Astrocyte of the hippocampus (primary cell): Measurements from ENCODE around the gene CEP85L.
A peak's percentile ranks its signal among the peaks of the same experiment; 100 is the strongest.
"Not testable (repeated sequence)": the region's sequence is repeated elsewhere in the genome, so short reads cannot be mapped to it uniquely, and the experiment has no call there.

ENCODE experiments used
- DNase-seq: peaks from one replicate; pipeline ENCODE4 v3.0.0; 2011; ENCODE audit warnings: low read depth, low spot score

CEP85L gene

DNA sequence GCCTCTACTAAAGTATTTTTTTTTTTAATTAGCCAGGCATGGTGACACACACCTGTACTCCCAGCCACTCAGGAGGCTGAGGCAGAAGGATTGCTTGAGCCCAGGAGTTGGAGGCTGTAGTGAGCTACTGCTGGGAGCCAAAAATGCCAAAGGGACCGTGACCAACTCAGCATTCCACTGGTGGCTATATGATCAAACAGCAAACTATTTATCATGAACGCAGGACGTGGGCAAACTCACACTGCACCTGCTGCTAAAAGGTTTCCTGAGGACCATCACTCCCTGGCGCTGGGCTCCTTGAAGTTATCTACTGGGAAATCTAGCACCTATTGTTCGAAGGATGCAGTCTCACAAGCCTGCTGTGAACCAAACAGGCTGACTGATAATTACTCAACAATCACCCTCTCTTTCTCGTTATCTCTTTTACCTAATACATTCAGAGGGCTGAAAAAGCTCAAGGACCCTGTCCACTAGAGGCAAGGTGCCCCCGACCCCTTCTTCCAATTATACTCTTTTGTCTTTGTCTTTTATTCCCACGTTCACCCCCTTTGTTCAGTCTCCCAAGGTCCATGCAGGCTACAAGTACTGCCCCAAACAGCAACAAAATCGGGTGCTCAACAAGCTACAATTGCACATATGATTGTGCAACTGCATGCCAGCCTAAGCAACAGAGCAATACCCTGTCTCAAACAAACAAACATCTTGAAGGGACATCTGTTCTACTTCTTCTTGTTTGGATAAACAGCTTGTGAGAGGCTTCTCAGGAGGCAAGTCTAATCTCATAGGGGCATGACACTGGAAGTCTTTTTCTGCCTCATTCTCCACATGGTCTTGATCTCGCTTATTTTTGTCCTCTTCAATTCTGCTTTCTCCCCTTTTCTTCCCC, 151.0 kb downstream of the CEP85L start:
- no peak for DNase-seq

DNA sequence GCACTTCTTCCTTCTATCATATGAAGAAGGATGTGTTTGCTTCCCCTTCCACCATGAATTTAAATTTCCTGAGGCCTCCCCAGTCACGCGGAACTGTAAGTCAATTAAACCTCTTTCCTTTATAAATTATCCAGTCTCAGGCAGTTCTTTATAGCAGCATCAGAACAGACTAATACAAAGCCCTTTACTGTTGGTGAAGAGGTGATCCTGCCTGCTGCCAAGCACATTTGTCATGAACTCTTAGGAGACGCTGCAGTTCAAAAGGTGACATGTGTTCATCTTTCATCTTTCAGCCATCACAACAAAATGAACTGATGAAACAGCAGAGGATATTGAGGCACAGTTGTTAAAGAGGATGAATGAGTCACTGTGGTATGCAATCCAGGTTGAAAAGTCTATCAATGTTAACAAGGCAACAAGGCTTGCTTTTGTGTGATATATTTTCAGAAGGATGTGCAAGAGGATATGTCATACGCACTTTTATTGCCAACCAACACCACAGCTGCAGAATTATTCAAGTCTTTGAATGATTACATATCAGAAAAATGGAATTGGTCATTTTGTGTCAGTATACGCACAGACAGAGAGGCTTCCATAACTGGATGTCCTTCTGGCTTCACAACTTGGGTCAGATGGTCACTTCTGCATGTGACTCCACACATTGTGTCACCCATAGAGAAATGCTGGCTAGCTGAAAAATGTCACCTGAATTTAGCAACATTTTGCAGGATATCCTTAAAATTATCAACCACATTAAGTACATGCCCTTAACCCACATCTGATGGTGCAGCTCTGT, 155.7 kb downstream of the CEP85L start:
- DNase-seq, result peak; percentile 17

DNA sequence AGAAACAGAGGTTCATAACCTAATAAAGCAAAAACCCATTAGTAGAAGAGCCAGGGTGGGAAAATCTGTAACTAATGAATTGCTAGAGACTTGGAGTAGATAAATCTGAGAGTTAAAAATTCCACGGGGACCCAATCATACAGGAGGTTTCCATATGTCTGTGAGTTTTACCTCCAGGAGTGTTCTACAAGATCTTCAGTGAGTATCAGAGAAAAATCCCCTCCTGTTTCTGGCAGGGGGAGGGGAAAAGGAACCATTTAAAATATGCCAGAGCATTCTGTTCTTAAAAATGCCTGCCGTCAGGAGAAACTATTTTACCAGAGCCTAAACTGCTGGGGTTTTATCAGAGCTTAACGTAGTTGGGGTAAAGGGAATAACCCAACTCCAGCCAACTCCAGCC, 157.3 kb downstream of the CEP85L start:
- DNase-seq, result peak; percentile 30

DNA sequence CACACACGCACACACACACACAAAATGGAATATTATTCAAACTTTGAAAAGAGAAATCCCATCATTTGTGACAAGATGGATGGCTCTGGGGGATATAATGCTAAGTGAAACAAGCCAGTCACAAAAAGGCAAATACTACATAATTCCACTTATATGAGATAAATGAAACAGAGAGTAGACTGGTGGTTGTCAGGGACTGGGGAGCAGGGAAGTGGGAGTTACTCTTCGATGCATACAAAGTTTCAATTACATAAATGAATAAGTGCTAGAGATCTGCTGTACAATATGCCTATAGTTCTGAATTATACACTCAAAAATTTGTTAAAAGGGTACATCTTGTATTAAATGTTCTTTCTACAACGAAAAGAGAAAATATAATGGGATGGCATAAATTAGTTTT, 161.4 kb downstream of the CEP85L start:
- DNase-seq, result no peak

DNA sequence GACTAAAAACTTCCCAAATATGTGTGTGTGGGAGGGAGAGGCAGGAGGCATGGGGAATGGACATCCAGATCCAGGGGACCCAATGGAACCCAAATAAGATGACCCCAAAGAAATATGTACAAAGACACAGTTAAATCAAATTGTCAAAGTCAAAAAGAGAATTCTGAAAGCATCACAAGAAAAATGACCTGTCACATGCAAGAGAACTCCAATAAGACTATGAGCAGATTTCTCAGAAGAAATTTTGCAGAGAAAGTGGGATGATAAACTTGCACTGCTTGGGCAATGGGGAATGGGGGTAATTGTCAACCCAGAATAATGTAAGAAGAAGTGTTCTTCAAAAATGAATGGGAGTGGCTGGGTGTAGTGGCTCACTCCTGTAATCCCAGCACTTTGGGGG, 162.8 kb downstream of the CEP85L start:
- no peak for DNase-seq

DNA sequence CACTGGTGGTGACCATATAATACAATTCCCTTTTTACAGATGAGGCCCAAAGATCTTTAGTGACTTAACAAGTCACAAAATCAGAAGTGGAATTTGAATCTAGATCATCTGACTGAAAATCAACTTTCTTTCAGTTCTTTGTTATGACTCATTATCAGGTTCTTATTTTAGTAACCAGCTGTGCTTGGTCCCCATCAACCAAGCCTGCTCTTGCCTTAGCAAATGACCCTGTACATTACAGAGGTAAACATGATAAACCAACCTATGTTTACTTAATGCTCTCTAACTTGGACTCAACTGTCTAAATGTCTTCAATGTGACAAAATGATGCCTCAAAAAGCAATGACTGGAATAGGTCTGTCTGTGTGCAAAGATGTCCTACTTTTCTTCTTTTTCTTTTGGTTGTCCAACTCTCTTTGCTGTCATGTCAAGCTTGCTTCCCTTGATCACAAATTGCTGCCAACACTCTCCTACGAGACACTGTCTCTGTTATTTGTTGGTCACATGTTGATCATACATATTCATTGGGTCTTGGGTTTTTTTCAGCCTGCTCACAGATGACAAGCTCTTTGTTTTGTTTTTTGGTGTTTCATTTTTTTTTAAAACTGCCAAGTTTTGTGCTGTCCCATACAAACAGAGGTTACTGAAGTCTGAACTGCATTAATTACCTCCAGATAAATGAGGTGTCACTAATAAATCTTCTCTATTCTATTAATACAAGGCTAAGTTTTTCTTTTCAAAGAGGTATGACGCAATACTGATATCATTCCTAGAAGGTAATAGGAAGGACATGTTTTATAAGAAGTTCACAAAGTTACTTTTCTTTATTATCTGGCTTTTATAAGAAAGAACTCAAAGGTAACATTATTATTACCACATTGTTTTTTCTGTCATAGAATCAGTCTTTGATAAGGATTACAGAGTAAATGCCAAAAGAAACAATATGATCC, 165.5 kb downstream of the CEP85L start:
- no peak for DNase-seq

DNA sequence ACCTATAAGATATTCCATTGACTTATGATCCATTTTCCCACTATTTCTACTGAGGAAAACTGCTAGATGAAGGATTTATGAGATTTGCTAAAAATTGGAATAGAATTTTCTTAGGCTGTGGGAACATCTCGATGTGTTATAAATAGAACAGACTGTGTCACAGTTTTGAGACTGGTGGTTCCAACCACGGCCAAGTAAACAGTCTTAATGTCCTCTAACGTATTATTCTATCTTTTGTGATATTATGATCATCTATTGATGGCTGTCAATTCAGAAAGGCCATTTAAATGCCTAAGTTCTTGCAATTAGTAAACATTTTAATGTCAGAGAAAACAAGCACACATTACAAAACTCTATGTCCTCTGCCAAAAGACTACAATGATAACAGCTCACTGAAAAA, 174.8 kb downstream of the CEP85L start:
- no peak for DNase-seq

DNA sequence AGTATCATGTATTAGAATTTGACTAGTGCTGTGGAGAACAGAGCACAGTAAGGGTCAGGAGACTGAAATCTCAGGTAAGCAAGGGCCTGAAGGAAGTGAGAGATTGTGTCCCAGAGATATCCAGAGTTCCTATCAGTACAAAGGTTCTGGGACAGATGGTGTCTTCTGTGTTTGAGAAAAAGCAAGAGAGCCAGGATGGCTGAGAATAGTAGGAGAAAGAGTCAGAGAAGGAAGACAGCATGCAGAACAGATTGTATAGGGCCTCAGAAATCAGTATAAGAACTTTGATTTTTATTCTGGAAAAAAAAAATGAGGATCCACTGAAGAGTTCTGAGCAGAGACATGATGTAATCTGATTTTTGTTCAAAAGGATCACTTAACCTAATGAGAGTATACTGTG, 178.1 kb downstream of the CEP85L start:
- DNase-seq, result no peak

DNA sequence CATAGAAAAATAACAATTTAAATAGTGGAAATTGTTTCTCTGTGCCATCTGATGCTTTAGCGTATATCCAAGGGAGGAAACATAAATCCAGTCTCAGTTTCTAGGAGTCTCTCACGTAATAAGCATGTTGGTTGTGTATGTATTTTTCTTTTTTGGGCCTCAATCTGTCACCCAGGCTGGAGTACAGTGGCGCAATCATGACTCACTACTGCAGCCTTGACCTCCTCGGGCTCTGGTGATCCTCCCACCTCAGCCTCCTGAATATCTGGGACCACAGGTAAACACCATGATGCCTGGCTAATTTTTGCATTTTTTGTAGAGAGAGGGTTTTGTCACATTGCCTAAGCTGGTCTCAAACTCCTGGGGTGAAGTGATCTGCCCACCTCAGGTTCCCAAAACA, 181.9 kb downstream of the CEP85L start:
- DNase-seq, result no peak

DNA sequence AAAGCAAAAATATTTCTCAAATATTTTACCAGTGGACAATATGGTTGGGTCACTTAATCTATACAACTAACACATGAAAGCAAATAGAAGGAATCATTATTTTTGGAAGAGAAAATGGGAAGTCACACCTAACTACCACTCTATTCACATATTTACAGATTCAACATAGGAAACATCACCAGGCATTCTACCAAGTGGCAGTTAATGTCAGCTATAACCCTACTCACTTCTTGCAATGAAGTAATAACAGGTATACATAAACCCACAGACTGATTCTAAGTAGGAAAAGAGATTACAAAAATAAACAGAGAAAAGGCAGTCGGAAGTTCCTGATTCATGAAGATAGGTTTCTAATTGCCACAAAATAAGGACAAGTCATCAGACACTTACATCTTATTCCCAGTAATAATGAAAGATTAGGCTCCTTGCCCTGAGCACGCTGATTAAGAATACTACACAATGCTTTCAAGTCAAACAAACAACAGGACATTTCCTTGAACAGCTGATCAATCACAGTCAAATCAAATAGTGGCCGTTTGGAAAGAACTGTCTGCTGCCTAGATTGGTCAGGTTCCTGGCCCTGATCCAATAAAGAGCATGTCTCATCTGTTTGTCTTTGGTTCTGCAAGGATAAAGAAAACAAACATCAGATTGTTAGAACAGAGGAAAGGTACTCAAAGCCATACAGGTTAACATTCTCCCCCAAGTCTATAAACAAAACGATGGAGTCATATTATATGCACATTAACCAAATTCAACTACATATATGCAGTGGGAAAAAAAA, 182.5 kb downstream of the CEP85L start:
- DNase-seq, result peak; percentile 41

DNA sequence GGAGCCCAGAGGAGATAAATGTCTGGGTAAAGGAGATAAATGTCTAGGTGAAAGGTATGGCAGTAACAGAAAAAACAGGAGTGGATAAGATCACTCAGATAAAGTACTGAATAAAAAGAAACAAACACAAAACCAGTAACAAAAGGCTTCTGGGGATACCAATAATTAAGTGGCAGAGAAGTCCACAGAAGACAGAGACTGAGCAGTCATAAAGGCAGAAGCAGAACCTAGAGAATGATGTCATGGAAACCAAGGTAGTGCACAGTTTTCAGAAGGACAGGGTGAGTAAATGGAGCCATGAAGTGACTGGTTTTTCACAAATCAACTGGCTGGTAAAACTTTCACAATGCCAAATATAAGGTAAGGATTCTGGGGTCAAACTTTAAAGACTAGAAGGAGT, 184.2 kb downstream of the CEP85L start:
- DNase-seq, result no peak

DNA sequence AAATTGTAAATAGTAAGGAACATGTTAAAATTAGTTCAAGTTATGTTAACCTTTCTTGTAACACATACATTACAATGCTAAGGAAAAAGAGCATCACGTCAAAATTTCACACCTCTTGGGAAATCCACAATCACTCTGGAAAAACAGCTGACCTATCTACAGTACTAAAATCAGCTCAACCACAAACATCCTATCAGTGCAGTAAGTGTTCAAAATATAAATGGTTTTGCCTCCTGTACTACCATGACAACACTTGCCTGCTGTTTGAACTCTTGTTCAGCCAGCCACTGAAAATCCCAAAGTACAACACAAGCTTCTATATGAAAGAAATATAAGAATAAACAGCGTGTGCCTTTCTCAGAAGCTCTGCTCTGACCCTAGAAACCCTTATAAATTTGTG, 186.8 kb downstream of the CEP85L start:
- DNase-seq, result no peak

DNA sequence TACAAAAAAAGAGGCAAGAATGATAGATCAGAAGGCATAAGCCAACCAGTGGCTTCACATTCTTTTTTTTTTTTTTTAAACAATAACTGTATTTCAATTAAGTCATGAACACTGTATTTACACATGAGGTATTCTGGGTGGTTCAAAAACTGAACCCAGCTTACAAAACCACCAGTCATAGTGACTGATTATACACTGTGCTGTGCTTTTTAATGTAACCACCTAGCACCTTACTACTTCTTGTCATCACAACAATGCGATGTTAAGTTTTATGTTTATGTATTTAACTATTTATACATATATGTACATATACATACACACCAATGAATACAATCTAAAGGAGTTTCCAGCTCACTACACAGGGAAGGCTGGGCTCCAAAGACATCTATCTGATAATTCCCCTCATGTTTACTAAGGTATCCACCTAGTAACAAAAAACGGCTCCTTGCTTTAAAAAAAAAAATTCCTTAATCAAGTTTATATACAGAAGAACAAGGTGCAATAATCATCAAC, 190.4 kb downstream of the CEP85L start:
- no peak for DNase-seq

DNA sequence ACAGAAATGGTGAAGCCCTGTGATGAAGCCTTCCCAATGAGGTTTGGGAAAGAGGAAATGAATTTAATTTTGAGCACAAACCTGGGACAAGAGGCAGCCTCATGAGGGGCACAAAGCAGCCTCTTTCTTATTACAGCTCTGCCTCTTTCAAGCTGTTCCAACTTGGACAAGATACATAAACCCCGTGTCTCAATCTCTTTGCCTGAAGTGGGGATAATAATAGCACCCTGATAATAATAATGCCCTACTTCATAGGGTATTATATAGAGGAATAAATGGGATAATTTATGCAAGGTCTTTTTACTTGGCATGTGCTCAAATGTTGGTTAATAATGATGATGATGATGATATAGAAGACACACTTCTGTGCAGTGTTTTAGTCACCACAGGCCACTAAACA, 194.4 kb downstream of the CEP85L start:
- no peak for DNase-seq

DNA sequence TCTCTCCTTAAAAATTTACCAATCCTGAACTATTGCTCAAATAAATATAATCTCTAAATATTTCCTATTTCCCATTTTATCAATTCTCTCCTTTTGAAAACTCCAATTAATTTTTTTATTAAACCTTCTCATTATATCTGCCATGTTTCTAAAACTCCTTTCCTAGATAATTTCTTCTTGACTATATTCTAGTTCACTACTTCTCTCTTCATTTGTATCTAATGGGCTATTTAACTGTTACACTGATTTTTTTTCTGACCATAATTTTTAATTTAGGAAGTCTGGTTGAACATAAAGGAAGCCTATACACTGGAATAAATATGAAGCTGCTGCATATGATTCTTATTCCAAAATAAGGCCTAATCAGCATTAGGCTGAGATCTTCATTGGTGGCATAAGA, 199.6 kb downstream of the CEP85L start:
- no peak for DNase-seq

DNA sequence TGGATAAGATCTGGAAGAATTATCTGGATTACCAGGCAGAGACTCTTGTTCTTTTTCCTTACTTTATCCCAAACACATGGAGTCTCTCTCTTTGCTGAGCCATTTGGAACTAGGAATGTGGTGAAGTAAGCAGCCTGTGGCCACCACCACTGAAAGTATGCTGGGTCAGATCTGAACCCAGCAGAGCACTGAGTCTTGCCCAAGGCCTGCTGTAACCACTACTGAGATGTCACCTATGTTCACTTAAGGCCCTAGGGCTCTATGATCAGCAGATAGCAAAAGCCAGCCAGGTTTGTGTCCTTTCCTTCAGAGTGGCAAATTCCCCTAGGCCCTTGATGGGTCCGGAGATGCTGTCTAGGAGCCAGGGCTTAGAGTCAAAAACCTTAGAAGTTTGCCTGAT, 206.6 kb downstream of the CEP85L start:
- DNase-seq, result no peak

DNA sequence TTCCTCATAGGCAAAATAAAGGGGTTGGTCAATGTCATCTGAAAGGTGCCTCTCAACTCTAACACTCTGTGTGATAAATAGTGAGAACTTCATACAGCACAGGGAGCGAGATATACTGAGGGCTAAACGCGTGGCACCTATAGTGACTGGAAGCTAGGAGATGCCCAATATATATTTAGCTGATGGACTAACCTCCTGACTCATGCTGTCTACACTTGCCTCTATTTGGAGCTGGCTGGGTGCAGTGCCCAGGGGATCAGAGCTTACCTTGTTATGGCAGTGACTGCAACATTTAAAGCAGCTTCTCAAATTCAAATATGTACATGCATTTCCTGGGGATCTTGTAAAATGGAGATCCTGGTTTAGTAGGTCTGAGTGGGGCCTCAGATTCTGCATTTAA, 214.9 kb downstream of the CEP85L start:
- no peak for DNase-seq

DNA sequence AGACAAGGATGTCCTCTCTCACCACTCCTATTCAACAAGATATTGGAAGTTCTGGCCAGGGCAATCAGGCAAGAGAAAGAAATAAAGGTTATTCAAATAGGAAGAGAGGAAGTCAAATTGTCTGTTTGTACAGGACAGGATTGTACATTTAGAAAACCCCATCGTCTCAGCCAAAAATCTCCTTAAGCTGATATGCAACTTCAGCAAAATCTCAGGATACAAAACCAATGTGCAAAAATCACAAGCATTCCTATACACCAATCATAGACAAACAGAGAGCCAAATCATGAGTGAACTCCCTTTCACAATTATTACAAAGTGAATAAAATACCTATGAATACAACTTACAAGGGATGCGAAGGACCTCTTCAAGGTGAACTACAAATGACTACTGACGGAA, 217.2 kb downstream of the CEP85L start:
- not testable (repeated sequence) for DNase-seq

DNA sequence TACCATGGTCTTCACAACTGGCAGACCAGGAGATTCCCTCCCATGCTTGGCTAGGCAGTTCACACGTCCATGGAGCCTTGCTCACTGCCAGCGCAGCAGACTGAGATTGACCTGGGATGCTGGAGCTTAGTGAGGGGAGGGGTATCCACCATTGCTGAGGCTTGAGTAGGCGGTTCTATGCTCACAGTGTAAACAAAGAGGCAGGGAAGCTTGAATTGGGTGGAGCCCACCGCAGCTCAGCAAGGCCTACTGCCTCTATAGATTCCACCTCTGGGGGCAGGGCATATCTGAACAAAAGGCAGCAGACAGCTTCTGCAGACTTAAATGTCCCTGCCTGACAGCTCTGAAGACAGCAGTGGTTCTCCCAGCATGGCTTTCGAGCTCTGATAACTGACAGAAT, 230.1 kb downstream of the CEP85L start:
- not testable (repeated sequence) for DNase-seq

DNA sequence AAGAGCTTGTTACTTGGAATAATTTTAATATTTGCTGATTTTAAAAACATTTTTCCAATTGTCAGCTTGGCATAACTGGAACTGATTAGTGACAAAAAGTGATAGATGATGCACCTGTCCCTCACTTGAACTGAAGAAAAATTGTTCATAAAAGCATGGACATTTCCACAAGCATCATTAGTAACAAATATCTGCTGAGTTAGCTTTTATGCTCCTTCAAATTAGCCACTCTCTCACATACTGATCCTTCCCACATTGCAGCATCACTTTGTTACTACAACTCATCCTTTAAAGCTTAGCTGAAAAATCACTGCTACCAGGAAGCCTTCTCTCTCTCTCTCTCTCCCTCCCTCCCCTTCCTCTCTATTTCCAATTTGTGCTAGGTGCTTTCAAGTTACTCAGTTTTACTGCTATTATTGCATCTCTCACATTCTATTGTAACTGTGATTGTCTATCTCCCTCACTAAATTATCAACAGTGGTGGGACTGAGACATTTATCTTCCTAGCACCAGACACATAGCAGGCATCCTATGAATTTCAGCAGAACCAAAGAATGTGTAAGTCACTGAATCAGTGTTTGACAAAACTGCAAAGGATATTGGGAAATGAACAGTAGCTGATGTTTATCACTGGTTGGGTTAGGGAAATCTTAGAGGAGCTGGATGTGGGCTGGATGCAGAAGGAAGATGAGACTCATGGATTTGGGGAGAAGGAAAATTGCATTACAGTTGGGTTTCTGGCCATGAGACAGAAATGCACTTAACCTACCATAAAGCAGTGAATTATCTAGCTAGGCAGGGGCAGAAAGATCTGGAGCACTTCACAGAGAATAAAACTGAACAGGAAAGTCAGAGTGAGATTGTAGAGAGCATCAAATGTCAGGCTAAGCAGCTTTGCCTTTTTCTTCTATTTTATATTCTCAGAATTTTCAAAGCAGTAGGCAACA, 231.7 kb downstream of the CEP85L start:
- no peak for DNase-seq
